WTC11 (cell line): Measurements from ENCODE around the gene CTBP1.

Experiments
- JUN ChIP-seq: sonication (generic); formaldehyde crosslinking; IDR thresholded peaks from 2 replicates; pipeline ENCODE4 v1.8.0; 2023; ENCODE audit warnings: mild to moderate bottlenecking, missing genetic modification reagents
- ZNF138 ChIP-seq: sonication (generic); formaldehyde crosslinking; conservative IDR thresholded peaks from 2 replicates; pipeline ENCODE4 v1.8.1; 2022; ENCODE audit warnings: mild to moderate bottlenecking, moderate library complexity, missing genetic modification reagents
- TF ChIP-seq, protein P1 (sequence below): fragments of 200-600 bp; IDR thresholded peaks from 2 replicates; pipeline ENCODE4 v1.8.0; 2022; ENCODE audit warnings: antibody characterized with exemption
- TF ChIP-seq, protein P2 (sequence below): fragments of 250-450 bp; sonication (Bioruptor Pico); IDR thresholded peaks from 2 replicates; pipeline ENCODE4 v1.9.0; 2021; ENCODE audit warnings: mild to moderate bottlenecking
- TF ChIP-seq, protein P3 (sequence below): sonication (generic); formaldehyde crosslinking; IDR thresholded peaks from 2 replicates; pipeline ENCODE4 v1.8.1; 2023; ENCODE audit warnings: mild to moderate bottlenecking, missing genetic modification reagents, borderline replicate concordance

DNA sequence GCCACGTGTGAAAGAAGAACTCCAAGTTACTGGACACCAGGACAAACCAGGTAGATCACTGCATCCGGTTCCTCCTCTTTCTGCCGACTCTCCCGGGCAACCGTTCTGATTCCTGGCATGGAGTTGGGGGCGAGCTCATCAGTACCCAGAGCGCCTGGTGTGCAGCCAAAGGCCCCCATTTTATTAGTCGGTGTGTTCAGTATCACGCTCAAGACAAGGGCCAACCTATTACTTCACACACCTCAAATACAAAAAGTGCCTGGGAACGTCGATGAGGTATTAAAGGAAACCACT, 2.8 kb upstream of the CTBP1 start:
- TF ChIP-seq, protein P1, sequence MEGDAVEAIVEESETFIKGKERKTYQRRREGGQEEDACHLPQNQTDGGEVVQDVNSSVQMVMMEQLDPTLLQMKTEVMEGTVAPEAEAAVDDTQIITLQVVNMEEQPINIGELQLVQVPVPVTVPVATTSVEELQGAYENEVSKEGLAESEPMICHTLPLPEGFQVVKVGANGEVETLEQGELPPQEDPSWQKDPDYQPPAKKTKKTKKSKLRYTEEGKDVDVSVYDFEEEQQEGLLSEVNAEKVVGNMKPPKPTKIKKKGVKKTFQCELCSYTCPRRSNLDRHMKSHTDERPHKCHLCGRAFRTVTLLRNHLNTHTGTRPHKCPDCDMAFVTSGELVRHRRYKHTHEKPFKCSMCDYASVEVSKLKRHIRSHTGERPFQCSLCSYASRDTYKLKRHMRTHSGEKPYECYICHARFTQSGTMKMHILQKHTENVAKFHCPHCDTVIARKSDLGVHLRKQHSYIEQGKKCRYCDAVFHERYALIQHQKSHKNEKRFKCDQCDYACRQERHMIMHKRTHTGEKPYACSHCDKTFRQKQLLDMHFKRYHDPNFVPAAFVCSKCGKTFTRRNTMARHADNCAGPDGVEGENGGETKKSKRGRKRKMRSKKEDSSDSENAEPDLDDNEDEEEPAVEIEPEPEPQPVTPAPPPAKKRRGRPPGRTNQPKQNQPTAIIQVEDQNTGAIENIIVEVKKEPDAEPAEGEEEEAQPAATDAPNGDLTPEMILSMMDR: no peak
- TF ChIP-seq JUN (CRISPR knock-in tag): no peak
- TF ChIP-seq, protein P2, sequence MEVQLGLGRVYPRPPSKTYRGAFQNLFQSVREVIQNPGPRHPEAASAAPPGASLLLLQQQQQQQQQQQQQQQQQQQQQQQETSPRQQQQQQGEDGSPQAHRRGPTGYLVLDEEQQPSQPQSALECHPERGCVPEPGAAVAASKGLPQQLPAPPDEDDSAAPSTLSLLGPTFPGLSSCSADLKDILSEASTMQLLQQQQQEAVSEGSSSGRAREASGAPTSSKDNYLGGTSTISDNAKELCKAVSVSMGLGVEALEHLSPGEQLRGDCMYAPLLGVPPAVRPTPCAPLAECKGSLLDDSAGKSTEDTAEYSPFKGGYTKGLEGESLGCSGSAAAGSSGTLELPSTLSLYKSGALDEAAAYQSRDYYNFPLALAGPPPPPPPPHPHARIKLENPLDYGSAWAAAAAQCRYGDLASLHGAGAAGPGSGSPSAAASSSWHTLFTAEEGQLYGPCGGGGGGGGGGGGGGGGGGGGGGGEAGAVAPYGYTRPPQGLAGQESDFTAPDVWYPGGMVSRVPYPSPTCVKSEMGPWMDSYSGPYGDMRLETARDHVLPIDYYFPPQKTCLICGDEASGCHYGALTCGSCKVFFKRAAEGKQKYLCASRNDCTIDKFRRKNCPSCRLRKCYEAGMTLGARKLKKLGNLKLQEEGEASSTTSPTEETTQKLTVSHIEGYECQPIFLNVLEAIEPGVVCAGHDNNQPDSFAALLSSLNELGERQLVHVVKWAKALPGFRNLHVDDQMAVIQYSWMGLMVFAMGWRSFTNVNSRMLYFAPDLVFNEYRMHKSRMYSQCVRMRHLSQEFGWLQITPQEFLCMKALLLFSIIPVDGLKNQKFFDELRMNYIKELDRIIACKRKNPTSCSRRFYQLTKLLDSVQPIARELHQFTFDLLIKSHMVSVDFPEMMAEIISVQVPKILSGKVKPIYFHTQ (CRISPR knock-in tag): no peak
- no peak for TF ChIP-seq ZNF138 (CRISPR knock-in tag)
- TF ChIP-seq, protein P3, sequence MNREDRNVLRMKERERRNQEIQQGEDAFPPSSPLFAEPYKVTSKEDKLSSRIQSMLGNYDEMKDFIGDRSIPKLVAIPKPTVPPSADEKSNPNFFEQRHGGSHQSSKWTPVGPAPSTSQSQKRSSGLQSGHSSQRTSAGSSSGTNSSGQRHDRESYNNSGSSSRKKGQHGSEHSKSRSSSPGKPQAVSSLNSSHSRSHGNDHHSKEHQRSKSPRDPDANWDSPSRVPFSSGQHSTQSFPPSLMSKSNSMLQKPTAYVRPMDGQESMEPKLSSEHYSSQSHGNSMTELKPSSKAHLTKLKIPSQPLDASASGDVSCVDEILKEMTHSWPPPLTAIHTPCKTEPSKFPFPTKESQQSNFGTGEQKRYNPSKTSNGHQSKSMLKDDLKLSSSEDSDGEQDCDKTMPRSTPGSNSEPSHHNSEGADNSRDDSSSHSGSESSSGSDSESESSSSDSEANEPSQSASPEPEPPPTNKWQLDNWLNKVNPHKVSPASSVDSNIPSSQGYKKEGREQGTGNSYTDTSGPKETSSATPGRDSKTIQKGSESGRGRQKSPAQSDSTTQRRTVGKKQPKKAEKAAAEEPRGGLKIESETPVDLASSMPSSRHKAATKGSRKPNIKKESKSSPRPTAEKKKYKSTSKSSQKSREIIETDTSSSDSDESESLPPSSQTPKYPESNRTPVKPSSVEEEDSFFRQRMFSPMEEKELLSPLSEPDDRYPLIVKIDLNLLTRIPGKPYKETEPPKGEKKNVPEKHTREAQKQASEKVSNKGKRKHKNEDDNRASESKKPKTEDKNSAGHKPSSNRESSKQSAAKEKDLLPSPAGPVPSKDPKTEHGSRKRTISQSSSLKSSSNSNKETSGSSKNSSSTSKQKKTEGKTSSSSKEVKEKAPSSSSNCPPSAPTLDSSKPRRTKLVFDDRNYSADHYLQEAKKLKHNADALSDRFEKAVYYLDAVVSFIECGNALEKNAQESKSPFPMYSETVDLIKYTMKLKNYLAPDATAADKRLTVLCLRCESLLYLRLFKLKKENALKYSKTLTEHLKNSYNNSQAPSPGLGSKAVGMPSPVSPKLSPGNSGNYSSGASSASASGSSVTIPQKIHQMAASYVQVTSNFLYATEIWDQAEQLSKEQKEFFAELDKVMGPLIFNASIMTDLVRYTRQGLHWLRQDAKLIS: no peak
